Effector CD4-positive, alpha-beta T cell (primary cell): Measurements from ENCODE around the gene HOTAIR.
A peak's percentile ranks its signal among the peaks of the same experiment; 100 is the strongest.

Source experiments
- DNase-seq: peaks from one replicate; pipeline ENCODE4 v3.0.0-alpha.2; 2020

Gene HOTAIR

DNA sequence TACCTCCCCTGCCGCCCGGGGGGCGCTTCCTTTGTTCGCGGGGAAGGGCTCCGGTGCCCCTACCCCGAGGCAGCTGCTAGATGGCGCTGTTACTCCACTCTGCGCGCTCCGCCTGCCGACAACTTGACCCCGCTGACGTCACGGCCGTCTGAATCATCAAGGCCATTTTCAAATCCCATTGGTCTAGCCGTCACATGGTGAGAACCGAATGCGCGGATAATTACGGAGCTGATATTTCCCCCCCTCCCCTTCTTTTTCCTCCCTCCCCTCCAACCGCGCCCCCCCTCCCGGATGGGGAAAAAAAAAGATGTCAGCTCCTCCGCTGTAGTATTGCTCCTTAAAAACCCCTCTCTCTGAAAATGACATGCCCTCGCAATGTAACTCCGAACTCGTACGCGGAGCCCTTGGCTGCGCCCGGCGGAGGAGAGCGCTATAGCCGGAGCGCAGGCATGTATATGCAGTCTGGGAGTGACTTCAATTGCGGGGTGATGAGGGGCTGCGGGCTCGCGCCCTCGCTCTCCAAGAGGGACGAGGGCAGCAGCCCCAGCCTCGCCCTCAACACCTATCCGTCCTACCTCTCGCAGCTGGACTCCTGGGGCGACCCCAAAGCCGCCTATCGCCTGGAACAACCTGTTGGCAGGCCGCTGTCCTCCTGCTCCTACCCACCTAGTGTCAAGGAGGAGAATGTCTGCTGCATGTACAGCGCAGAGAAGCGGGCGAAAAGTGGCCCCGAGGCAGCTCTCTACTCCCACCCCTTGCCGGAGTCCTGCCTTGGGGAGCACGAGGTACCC, 10.3 kb upstream of the HOTAIR start, which contains the start of gene HOXC10:
HOXC10 (plus strand) TSS at position 246 of the 791 bp plus-strand sequence; CDS start at position 360, 114 bp downstream.
- peak; percentile 59 for DNase-seq

DNA sequence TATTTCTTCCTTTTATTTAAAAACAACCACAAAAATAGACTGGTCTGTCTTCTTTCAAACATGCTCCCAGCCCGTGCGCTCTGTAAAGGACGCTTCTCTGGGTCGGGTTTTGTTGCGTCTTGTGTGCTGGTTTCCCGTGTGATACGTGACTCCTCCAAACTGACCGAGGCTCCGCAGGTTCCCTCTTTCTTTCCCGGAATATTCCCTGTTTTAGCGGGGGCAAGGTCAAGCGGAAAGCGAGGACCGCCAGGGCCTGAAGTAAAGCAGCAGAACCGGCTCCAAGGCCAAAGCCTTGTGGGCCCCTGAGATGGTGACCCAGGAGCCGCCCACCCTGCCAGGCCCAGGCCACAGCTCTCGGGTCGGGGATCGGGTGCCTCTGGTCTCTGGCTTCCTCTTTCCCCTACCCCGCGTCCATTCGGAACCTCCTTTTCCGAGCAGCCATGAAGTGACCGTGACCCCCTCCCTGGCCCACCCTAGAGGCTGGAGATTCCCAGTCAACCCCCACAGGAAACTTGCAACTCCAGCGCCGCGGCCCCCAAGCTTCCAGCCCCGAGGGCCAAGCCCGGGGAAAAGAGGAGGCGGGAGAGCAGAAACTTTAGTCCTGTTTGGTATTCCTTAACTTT, 9.3 kb upstream of the HOTAIR start:
- no peak for DNase-seq

DNA sequence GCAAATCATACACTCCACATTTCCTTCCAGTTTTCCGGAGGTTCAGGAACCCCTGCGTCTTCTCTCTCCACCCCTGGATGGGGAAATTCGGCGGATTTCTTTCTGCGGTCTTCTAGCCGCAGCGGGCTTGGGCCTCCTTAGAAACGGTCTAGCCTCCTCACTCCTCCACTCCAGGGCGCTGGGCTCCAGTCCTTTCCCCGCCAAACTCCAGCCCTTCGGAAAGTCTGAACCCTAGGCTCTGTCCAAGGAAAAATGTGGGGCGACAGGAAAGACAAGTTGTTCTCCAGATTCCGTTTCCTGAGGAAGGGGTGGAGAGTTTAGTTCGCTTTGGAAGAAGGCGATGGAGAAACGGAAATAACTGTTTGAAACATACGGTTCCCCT, 8.8 kb upstream of the HOTAIR start:
- DNase-seq, result no peak

DNA sequence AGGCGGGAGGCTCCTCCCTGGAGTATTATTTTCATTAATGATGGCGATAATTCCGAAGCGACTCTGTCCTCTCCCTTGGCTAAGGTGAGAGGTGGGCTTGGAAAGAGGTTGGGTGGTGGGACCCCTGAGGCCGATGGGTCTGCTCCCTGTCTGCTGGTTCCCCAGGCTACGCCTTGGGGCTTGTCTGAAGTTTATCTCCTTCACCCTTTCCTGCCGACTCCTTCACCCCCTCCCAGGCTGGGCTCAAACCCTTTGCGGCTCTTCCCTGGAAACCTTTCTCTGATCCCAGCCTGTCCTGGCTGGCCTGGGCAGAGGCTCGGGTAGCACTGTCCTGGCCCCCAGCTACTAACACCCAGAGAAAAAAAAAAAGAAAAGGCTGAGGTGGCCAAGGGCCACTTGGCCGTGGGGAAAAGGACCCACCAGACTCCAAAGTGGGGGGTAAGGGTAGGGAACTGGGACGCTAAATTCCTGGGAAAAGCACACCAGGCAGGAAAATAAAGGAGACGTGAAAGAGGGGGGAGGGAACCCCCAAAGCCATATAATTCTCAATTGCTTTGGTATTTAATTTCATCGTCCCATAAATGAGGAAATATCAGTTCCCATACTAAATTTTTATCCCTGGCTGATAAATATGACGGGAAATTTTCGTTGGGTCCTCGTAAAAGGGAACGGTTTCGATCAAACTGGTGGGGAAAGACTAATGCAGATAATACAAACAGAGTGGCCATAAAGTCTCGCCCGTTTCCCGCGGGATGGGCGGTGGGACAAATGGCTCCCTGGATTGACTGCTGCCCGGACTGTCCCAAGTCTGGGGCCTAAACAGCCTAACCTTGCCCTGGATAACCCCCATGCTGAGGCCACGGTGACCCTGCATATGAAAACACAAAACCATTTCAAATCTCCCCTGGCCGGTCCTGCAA, 8.2 kb upstream of the HOTAIR start:
- DNase-seq, result no peak

DNA sequence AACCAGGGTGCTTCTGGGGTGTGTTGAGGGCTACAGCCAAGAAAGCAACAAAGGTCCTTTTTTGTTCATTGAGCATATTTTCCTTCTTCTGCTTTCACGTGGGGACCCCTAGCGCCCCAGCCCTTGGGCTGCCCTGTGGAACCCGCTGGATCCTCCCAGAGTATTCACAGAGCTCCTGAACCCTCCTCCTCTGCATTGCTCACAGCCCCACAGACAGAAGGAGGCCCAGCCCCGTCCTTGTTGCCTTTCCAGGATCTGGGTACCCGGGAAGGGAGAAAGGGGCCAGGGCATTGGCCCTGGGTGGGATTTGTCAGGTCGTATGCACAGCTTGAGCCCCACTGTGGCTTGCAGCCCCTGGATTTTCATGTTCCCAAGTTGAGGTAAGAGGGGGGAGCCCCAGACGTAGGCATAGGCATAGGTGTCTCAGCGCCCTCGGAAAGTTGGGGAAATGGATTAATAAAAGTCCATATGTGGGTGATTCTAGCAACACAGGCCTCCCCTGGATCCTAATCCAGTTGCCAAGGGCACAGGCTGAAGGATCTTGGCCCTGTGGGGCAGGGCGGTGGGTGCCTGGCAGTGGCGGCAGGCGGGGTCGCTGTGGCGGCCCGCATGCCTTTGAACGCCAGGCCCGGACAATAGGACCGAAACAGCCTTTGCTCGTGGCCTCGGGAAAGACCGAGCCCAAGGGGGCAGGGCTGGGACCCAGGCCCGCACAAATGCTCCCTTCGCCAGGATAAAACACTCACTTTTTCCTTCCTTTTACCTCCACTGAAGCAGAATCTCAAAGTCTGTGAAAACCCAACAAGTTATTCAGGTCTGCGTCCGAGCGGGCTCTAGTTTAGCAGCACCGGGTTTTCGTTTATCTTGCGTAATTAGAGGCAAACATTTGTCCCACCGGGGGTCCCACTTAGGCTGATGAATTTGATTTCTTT, 7.1 kb upstream of the HOTAIR start:
- DNase-seq, result no peak

DNA sequence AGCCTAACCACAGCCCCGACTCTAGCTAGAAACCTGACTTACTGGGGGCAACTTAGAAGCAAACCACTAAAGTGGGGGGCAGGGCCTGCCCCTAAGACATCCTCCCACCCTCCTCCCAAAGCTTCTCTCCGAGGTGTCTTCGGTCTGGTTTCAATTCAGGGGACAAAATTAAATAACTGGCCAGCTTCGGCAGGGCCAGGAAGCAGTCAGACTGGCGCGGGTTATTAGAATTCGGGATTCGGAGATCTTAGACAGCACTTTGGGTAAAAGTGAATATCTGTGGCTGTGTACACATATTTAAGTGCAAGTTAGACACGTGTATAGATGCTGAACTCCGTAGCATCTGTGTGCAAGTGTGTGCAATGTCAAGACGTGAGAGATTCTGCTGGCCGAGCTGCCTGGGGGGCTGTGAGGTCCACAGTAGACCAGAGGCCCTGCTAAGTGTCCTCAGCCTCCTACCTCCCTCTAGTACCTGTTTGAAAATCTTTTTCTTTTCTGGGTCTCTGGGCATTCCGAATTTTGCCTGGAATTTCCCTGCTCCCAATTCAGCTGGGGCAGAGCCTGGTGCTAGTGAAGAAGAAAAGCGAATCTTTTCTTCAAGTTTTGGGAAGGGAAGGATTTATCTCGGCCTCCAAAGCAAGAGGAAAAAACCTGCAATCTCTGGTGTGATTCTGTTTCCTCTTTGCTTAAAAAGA, 6.2 kb upstream of the HOTAIR start:
- DNase-seq, result no peak

DNA sequence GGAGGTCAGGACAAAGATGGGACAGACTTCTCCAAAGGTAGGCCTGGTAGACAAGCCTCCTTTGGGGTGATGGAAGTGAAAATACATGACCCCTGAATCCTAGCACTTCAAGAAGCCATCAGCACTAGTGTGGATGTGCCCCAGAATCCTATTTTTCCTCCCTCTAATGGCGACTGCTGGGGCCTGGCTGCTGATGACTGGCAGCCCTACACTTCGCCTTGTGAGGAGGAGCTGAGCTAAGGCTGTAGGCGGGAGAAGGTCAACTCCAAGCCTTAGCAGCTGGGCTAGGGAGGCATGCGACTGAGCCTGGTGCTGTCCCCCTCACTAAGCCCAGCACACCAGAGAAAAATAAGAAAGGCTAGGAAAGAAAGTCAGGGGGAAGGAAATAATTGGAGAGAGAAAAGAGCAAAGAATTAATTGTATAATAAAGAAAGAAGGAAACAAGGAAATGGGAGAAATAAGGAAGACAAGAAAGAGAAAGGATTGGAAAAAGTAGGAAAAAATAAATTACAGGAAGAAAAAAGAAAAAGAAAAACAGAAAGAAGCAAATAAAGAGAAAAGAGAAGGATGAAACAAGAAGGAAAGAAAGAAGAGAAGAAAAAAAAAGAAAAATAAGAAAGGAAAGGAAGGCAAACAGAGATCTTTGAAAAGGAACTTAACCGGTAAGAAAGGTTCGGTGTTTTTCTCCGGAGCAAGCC, 5.5 kb upstream of the HOTAIR start:
- no peak for DNase-seq

DNA sequence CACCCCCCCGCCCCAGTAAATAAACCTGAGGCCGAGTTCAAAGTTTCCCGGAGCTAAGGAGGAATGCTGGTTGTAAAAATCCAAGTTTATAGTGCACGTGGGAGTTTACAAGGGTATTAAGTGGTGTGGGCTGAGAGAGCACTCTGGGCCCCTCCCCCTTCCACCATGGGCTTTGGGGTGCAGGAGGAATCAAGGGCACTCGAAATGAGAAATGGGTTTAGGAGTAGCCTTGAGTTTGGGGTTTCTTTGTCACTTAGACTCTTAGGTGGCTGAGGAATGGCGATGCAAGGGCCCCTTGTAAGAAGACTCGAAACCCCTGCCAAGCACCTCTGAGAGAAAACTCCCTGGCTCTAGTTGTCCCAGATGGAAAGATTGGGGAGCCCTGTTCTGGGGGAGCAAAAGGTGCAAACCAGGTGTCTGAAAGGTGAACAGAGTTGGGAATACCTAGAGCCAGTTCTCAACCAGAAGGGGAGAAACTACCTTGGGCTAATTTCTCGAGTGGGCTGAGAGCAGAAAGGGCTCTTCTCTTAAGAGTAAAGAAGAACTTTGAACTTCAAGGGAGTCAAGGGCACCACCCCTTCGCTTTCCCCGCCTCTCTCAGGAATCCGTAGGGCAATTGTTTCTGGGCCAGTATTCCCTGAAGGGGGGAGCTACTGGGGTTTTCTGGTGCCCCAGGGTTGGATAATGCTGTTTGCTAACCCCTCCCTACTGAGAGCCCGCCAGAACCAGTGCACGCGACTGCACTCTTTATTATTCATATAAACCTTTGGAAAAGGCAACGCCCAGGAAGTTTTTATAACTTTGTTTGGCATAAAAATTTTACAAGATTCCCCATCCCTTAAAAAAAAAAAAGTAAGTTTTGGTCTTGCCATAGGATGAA, 4.0 kb upstream of the HOTAIR start:
- no peak for DNase-seq

DNA sequence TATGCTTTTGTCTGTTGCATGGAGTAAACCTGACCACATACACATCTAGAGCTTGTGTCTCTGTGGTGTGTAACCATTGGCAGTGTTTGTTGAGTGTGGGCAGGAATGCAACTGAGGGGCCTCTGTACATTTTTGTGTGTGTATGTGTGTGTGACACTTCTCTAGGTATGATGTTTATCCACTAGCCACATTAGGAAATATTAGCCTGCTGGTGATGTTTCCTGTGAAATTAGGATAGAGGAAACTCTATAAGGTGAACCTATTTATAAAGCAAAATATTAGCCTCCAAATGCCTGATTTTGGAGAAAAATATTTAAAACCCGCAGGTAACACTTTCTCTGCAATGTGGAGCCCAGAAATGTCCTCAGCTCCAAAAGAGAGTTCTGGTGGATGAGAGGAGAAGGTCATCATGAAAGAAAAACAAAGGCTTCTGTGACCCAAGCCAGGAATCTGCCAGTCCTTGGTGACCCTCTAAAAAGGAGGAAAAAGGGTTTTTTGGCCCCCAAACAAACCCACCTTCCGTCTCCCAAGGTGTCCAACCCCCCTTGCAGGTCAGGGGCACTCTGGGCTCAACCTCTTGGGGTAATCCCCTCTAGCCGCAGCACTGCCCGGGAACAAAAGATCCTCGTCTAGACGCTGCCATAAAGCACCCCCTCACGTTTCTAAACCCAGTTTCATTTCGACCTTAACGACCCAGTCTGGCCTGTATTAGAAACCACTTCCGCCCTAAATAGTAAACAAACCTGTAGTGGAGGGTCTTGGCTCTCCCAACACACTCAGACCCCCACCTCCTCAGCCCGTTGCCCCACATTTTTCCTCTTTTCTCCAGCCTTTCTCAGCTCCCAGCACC, 3.1 kb upstream of the HOTAIR start:
- no peak for DNase-seq

DNA sequence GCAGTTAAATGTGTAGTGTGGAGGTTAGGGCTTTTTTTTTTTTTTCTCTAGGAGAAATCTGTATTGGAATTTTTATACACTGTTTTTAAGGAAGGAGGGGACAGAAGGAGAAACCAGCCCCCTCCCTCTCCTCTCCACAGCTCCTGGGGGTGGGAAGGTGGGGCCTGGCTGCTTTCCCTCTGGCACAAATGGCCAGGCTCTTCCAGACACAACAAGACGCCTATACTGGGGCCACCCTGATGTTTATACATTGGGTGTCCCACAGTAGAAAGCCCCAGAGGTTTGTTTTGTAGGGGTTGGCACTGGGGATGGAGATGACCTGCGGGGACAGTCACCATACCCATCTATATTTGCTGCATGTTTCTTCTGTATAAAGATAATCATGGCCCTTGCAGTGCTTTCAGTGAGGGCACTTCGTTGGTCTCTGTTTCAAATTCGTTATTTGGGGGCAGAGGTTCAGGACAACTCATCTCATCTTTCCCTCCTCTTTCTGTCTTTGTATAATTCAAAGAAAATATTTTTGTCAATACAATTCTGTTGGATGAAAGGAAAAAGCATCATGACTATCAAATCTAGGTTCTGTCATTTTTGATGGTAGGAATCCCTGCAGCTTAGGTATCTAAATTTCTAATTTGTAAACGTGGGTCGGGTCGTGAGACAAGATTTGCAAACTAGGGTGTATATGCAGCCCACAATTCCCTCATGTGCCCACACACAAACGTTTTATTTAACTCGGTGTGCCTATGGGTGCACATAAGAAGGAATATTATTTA, 2.3 kb upstream of the HOTAIR start:
- no peak for DNase-seq

DNA sequence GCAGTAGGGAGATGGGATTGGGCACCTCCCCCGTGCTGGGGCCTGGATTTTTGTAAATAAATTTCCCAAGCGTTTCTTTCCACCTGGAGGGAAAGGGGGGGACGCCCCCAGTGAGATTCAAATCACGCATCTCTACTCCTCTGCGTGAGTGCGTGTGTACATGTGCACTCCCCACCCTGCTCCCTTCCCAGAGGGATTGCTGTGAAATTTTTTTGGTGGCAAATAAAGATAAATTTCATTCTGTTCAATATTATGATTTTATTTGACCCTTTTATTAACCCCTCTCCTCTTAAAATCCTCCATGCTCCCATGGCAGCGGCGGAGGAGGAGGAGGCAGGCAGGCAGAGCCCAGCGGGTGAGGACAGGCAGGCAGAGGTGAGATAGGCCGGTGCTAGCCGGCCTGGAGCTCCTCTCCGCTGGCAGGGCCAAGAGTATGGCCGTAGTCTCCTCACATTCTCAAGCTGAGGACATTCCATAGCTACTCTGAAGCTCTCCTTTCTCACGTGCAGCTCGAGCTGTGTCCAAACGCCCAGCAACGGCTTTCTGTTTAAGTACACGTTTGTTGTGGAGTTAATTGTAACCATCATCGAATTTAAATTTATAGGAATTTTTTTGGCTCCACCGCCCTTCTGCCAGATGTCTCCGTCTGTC, 1.5 kb upstream of the HOTAIR start:
- no peak for DNase-seq

DNA sequence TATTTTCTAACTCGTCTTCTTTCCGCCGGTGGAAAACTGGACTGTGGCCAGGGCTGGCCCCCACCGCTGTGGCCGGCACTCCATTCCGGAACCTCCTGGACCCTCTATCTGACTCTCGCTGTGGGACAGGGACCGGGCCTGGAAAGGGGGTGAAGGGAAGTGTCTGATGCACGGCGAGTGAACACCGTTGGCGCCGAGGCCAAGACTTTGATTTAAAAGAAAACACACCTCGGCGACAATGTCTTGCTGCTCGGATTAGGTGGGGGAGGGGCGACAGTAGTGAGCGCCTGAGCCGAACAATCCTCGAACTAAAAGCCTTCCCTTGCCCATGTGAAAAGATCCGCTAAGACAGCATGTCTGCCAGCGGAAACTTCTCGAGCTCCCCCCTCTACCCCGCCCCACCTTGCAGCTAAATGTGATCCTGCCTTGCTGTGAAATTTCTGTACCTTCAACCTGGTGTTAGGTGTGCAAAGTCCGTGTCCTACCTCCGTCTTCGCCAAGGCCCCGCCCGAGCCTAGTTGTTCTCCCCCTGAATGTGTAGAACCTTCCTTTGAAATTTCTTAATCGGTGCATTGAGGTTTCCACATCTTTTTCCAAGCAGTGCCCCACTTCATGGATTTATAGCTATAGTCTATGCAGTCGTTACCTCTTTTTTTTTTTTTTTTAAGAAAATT, 862 bp upstream of the HOTAIR start:
- no peak for DNase-seq

DNA sequence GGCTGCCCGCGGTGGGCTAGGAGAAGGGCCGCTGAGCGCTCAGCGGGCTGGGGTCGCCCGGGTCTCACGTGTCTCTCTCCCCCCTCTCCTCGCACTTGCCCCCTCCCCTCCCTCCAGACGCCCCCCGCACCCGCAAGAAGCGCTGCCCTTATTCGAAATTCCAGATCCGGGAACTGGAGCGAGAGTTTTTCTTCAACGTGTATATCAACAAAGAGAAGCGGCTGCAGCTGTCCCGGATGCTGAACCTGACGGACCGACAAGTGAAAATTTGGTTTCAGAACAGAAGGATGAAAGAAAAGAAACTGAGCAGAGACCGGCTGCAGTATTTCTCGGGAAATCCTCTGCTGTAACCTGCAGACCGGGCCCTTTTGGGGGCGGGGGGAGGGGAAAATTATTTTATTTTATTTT, 314 bp upstream of the HOTAIR start:
- no peak for DNase-seq

DNA sequence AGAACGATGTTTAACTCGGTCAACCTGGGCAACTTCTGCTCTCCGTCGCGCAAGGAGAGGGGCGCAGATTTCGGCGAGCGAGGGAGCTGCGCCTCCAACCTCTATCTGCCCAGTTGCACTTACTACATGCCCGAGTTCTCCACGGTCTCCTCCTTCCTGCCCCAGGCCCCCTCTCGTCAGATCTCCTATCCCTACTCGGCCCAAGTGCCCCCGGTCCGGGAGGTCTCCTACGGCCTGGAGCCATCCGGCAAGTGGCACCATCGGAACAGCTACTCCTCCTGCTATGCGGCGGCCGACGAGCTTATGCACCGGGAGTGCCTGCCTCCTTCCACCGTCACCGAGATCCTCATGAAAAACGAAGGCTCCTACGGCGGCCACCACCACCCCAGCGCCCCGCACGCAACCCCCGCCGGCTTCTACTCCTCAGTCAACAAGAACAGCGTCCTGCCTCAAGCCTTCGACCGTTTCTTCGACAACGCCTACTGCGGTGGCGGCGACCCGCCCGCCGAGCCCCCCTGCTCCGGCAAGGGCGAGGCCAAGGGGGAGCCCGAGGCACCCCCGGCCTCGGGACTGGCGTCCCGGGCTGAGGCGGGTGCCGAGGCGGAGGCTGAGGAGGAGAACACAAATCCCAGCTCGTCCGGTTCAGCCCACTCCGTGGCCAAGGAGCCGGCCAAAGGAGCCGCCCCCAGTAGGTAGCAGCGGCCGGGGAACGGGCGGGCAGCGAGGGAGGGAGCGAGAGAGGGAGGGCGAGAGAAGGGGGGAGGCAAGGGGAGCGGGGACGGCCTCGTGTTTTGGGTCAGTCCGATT, 1.3 kb downstream of the HOTAIR start:
- DNase-seq, result no peak

DNA sequence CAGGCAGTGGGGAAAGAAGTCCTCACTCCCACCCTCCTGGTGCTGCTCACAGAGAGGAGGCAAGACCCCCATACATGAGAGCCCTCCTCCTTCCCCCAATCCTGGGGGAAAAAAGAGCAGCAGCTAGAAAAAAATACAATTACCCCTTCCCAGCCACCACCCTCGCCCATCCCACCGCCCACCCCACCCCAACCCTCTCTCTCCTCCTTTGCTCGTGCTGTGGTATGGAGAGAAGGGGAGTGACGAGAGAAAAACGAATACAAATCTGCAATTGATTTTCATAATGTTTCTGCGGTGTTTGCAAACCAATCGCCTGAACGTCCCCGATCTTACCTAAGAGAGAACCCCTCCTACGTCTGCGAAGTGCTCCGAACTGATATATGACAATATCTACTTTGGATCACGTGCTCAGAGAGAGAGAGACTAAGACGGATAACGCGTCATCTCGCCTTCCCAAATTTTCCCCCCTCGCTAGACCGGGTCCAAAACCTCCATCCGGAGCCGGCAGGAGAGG, 2.0 kb downstream of the HOTAIR start, which contains the start of gene HOXC11:
HOXC11 (plus strand) TSS at position 405 of the 514 bp plus-strand sequence. CDS start 116 bp downstream, outside the sequence.
- DNase-seq, result no peak
